Calu3 (cell line): Measurements from ENCODE around the gene TIMM17A. TPM values are rescaled to one million over a fixed set of nuclear protein-coding genes. Genes with fewer than 3 reads are reported as not detected.

Source experiments
- BruUV-seq: library from RNA; stranded (reverse); fragments of 400-500 nt; replicated peaks from 2 replicates; lab custom pipeline; 2021; lab: Mats Ljungman, UMichigan
- CTCF ChIA-PET: fragments of 300-600 bp; sonication (Branson Sonifier 250); formaldehyde crosslinking; loops from one replicate; lab custom pipeline; 2022; ENCODE audit warnings: antibody characterized with exemption; lab: Charles Lee
- DNase-seq: peaks from one replicate; pipeline ENCODE4 v3.0.0; 2022
- H3K27ac Mint-ChIP-seq: one replicate; pipeline ENCODE4 v1.8.0; 2022; ENCODE audit warnings: mixed read lengths; ENCODE audit not compliant: unreplicated experiment
- H3K27me3 Mint-ChIP-seq: one replicate; pipeline ENCODE4 v1.8.0; 2022; ENCODE audit warnings: mixed read lengths; ENCODE audit not compliant: unreplicated experiment
- H3K36me3 Mint-ChIP-seq: one replicate; pipeline ENCODE4 v1.8.0; 2022; ENCODE audit warnings: mild to moderate bottlenecking, moderate library complexity, mixed read lengths; ENCODE audit not compliant: insufficient read depth, unreplicated experiment
- H3K4me1 Mint-ChIP-seq: one replicate; pipeline ENCODE4 v1.8.0; 2022; ENCODE audit warnings: mild to moderate bottlenecking, low read depth, mixed read lengths; ENCODE audit not compliant: unreplicated experiment
- H3K4me3 Mint-ChIP-seq: one replicate; pipeline ENCODE4 v1.8.0; 2022; ENCODE audit warnings: mild to moderate bottlenecking, low read depth, moderate library complexity, mixed read lengths; ENCODE audit not compliant: unreplicated experiment
- H3K9me3 Mint-ChIP-seq: one replicate; pipeline ENCODE4 v1.8.0; 2022; ENCODE audit warnings: low read depth, mixed read lengths; ENCODE audit not compliant: unreplicated experiment
- CTCF ChIP-seq: fragments of 200-600 bp; IDR thresholded peaks from one replicate; pipeline ENCODE4 v1.8.0; 2022; ENCODE audit warnings: antibody characterized with exemption; ENCODE audit not compliant: unreplicated experiment
- intact Hi-C: fragments of 100-400 bp; cut with micrococcal nuclease; formaldehyde crosslinking; loops from one replicate; pipeline ENCODE4 v1.10.0; 2022; ENCODE audit not compliant: unreplicated experiment
- total RNA-seq: library from RNA; stranded (reverse); gene quantifications from 2 replicates; pipeline ENCODE4 v1.2.3, GENCODE V29; 2022

The TIMM17A gene
- total RNA-seq, 1 experiment from 2014 or later = 85.3 TPM

- H3K4me1 Mint-ChIP-seq = peaks cover 9% of the 10 kb centered on the region
- no TSS peak for BruUV-seq
- no peaks in the 10 kb centered on the region for H3K9me3 Mint-ChIP-seq
- no peak for TF ChIP-seq CTCF
- no peak overlapping the region for H3K4me3 Mint-ChIP-seq
- DNase-seq = no peak
- no peaks in the 10 kb centered on the region for H3K36me3 Mint-ChIP-seq
- CTCF ChIA-PET = no interaction called here
- intact Hi-C loops = no loop called here
- no peaks in the 10 kb centered on the region for H3K27me3 Mint-ChIP-seq
- no peak overlapping the region for H3K27ac Mint-ChIP-seq
Measured at GRCh38 chr1:201928266-201928665, 27.0 kb upstream of the TIMM17A start.

- intact Hi-C loops = no loop called here
- TF ChIP-seq CTCF = no peak
- Mint-ChIP-seq H3K4me1 (peaks cover 8% of the 10 kb centered on the region), H3K9me3 (no peaks in the 10 kb centered on the region), H3K27ac (no peak overlapping the region), H3K27me3 (peaks cover 14% of the 10 kb centered on the region), H3K4me3 (no peak overlapping the region), H3K36me3 (no peaks in the 10 kb centered on the region)
- no TSS peak for BruUV-seq
- CTCF ChIA-PET = no interaction called here
- DNase-seq = no peak
Measured at GRCh38 chr1:201930137-201930536, 25.2 kb upstream of the TIMM17A start.

- CTCF ChIA-PET = interaction anchor here (0.6 kb wide), 1 partner anchor 410 kb away, joined by 3 read pairs; no protein-coding TSS in a partner anchor
- Mint-ChIP-seq H3K27ac (no peak overlapping the region), H3K4me3 (no peak overlapping the region), H3K4me1 (peaks cover 8% of the 10 kb centered on the region), H3K36me3 (no peaks in the 10 kb centered on the region), H3K9me3 (no peaks in the 10 kb centered on the region), H3K27me3 (peaks cover 19% of the 10 kb centered on the region)
- no peak for TF ChIP-seq CTCF
- BruUV-seq = no TSS peak
- no peak for DNase-seq
- intact Hi-C loops = no loop called here
Measured at GRCh38 chr1:201930803-201931202, 24.5 kb upstream of the TIMM17A start.

- BruUV-seq = no TSS peak
- no peak for DNase-seq
- Mint-ChIP-seq H3K36me3 (no peaks in the 10 kb centered on the region), H3K9me3 (no peaks in the 10 kb centered on the region), H3K4me3 (no peak overlapping the region), H3K4me1 (peaks cover 8% of the 10 kb centered on the region), H3K27me3 (peaks cover 29% of the 10 kb centered on the region), H3K27ac (no peak overlapping the region)
- CTCF ChIA-PET = no interaction called here
- intact Hi-C loops = no loop called here
- no peak for TF ChIP-seq CTCF
Measured at GRCh38 chr1:201933840-201934430, 21.4 kb upstream of the TIMM17A start.
